HepG2 (cell line): Measurements from ENCODE around the gene TEF. TPM values are rescaled to one million over a fixed set of nuclear protein-coding genes. Genes with fewer than 3 reads are reported as not detected.

ENCODE experiments used
- ARNTL ChIP-seq: sonication (generic); formaldehyde crosslinking; IDR thresholded peaks from 2 replicates; pipeline ENCODE4 v1.4.0; 2020; ENCODE audit warnings: mild to moderate bottlenecking, missing genetic modification reagents
- ATF6 ChIP-seq: sonication (generic); formaldehyde crosslinking; conservative IDR thresholded peaks from 2 replicates; pipeline ENCODE4 v1.4.0; 2020; ENCODE audit warnings: missing genetic modification reagents
- CTCF ChIP-seq: sonication (generic); formaldehyde crosslinking; IDR thresholded peaks from 2 replicates; pipeline ENCODE4 v1.5.0; 2020; ENCODE audit warnings: mild to moderate bottlenecking, missing genetic modification reagents, moderate library complexity
- DNMT3B ChIP-seq: conservative IDR thresholded peaks from 2 replicates; pipeline ENCODE4 v1.6.1; 2016; ENCODE audit warnings: missing biosample characterization, control low read depth
- FIP1L1 ChIP-seq: fragments of 200-400 bp; formaldehyde crosslinking; IDR thresholded peaks from 2 replicates; pipeline ENCODE4 v1.6.1; 2018; ENCODE audit warnings: low read depth, mild to moderate bottlenecking, low read length, moderate library complexity, borderline replicate concordance; ENCODE audit not compliant: insufficient read depth
- GATA4 ChIP-seq: sonication (generic); IDR thresholded peaks from 2 replicates; pipeline ENCODE4 v1.6.1; 2016; ENCODE audit warnings: antibody characterized with exemption, low read depth, borderline replicate concordance
- HMGXB3 ChIP-seq: sonication (generic); formaldehyde crosslinking; IDR thresholded peaks from 2 replicates; pipeline ENCODE4 v1.4.0; 2020; ENCODE audit warnings: missing genetic modification reagents, borderline replicate concordance
- HOXA5 ChIP-seq: sonication (generic); formaldehyde crosslinking; IDR thresholded peaks from 2 replicates; pipeline ENCODE4 v1.4.0; 2020; ENCODE audit warnings: missing genetic modification reagents
- KMT2A ChIP-seq: sonication (generic); formaldehyde crosslinking; IDR thresholded peaks from 2 replicates; pipeline ENCODE4 v1.4.0; 2020; ENCODE audit warnings: missing genetic modification reagents
- MEIS2 ChIP-seq: sonication (generic); formaldehyde crosslinking; IDR thresholded peaks from 2 replicates; pipeline ENCODE4 v1.9.0; 2021; ENCODE audit warnings: mild to moderate bottlenecking, missing genetic modification reagents
- NR2F6 ChIP-seq, 2 experiments: IDR thresholded peaks; 2 replicates each; pipeline ENCODE4 v1.6.1; 2016; ENCODE audit warnings: antibody characterized with exemption in 1 of 2, mild to moderate bottlenecking in 1 of 2
- POLR2AphosphoS5 ChIP-seq: IDR thresholded peaks from 2 replicates; pipeline ENCODE4 v1.6.1; 2012; ENCODE audit warnings: low read depth, low read length
- RBAK ChIP-seq: sonication (generic); formaldehyde crosslinking; IDR thresholded peaks from 2 replicates; pipeline ENCODE4 v1.5.1; 2020; ENCODE audit warnings: mild to moderate bottlenecking, missing genetic modification reagents
- REPIN1 ChIP-seq: sonication (generic); formaldehyde crosslinking; IDR thresholded peaks from 2 replicates; pipeline ENCODE4 v1.8.0; 2022; ENCODE audit warnings: missing genetic modification reagents, low read depth, mild to moderate bottlenecking, borderline replicate concordance
- TFDP1 ChIP-seq: IDR thresholded peaks from 2 replicates; pipeline ENCODE4 v1.6.1; 2016; ENCODE audit warnings: missing compliant biosample characterization, missing genetic modification reagents, borderline replicate concordance
- YEATS2 ChIP-seq: sonication (generic); formaldehyde crosslinking; IDR thresholded peaks from 2 replicates; pipeline ENCODE4 v1.4.0; 2020; ENCODE audit warnings: missing genetic modification reagents, borderline replicate concordance
- ZNF343 ChIP-seq: sonication (generic); formaldehyde crosslinking; IDR thresholded peaks from 2 replicates; pipeline ENCODE4 v1.4.0; 2020; ENCODE audit warnings: mild to moderate bottlenecking, missing genetic modification reagents
- ZNF350 ChIP-seq: sonication (generic); formaldehyde crosslinking; IDR thresholded peaks from 2 replicates; pipeline ENCODE4 v1.4.0; 2020; ENCODE audit warnings: mild to moderate bottlenecking, low read depth, missing genetic modification reagents, borderline replicate concordance
- polyA plus RNA-seq, 8 experiments: library from polyadenylated mRNA; depleted of rRNA in 3 of 8; stranded (reverse) in 7 of 8; unstranded in 1 of 8; fragments of >200 nt; fragmentation: Illumina TruSeq in 4 of 8; extraction: Trizol in 4 of 8; gene quantifications; 2 replicates each; pipeline versions ENCODE4 v1.2.1 to v1.2.3, GENCODE V29; 2011 to 2016; ENCODE audit warnings: low read depth in 4 of 8, missing spikeins in 1 of 8, mixed read lengths in 1 of 8; ENCODE audit not compliant: insufficient read depth in 1 of 8
- total RNA-seq, 5 experiments: library from RNA; depleted of rRNA; stranded (reverse); fragments of >200 nt; fragmentation: Illumina TruSeq; extraction: Trizol; gene quantifications; 2 replicates each; pipeline ENCODE4 v1.2.3, GENCODE V29; 2016; ENCODE audit warnings: low read depth in 1 of 5

The TEF gene
- total and polyA plus RNA-seq, 2 of the 13 experiments (the other 11 are each of a cell fraction or from before 2014, with no cell fraction given), result 7.6 to 11.2 TPM

- TF ChIP-seq ATF6 (CRISPR knock-in tag), result no peak
- no peak; the same call in 1 of the 2 replicates for TF ChIP-seq MEIS2
- TF ChIP-seq CTCF (CRISPR knock-in tag), result no peak
- TF ChIP-seq ARNTL (CRISPR knock-in tag), result 0 out of 2 replicates have a peak, but pooled peaks have one; percentile 34
- TF ChIP-seq POLR2AphosphoS5, result peak; percentile 52
- no peak for TF ChIP-seq DNMT3B (CRISPR knock-in tag)
- no peak; the same call in 1 of the 2 replicates for TF ChIP-seq REPIN1 (CRISPR knock-in tag)
- TF ChIP-seq TFDP1 (CRISPR knock-in tag), result no peak
- peak; percentile 82 for TF ChIP-seq YEATS2 (CRISPR knock-in tag)
- TF ChIP-seq HOXA5 (CRISPR knock-in tag), result no peak
- TF ChIP-seq ZNF350 (CRISPR knock-in tag), result no peak
- TF ChIP-seq FIP1L1, result no peak
- TF ChIP-seq HMGXB3 (CRISPR knock-in tag), result peak; percentile 21; the same call in 1 of the 2 replicates
- no peak for TF ChIP-seq RBAK (CRISPR knock-in tag)
- TF ChIP-seq ZNF343 (CRISPR knock-in tag), result no peak
- peak; percentile 89 for TF ChIP-seq NR2F6 (IDR thresholded peaks at IDR 0.05)
- TF ChIP-seq NR2F6 (CRISPR knock-in tag; IDR thresholded peaks at IDR 0.05), result peak; percentile 71
- no peak for TF ChIP-seq KMT2A
- TF ChIP-seq GATA4, result 0 out of 2 replicates have a peak, but pooled peaks have one; percentile 34
Observed at GRCh38 chr22:41444360-41445128, 62.8 kb downstream of the TEF start (continued).
